Tongue (tissue), 2 donors: ENCODE results near the gene PNMA8A. TPM values are rescaled to one million over a fixed set of nuclear protein-coding genes. Genes with fewer than 3 reads are reported as not detected.
A peak's percentile ranks its signal among the peaks of the same experiment; 100 is the strongest.
"Not testable (repeated sequence)": the region's sequence is repeated elsewhere in the genome, so short reads cannot be mapped to it uniquely, and the experiment has no call there.

ENCODE experiments used
- DNase-seq: peaks from one replicate; pipeline ENCODE4 v3.0.0-alpha.2; 2015
- total RNA-seq: library from RNA; depleted of rRNA; stranded (reverse); fragments of >200 nt; gene quantifications from one replicate; pipeline ENCODE4 v1.2.3, GENCODE V29; 2014

Gene PNMA8A
- total RNA-seq, 1 donor from 2014 or later, result 47.1 TPM

GRCh38 chr19:46466536-46467196, 4.7 kb downstream of the PNMA8A start:
- peak; percentile 89 for DNase-seq

- no peak for DNase-seq
These were observed 7.8 kb downstream of the PNMA8A start for GRCh38 chr19:46463516-46463915.

- DNase-seq, result no peak
These were observed 9.8 kb downstream of the PNMA8A start for GRCh38 chr19:46461537-46461936.

- DNase-seq, result no peak
These were observed 10.4 kb downstream of the PNMA8A start for GRCh38 chr19:46460981-46461380.

- no peak for DNase-seq
These were observed 11.3 kb downstream of the PNMA8A start for GRCh38 chr19:46460055-46460454.

- DNase-seq, result no peak
These were observed 14.4 kb downstream of the PNMA8A start for GRCh38 chr19:46456930-46457329.

GRCh38 chr19:46454244-46454643, 17.1 kb downstream of the PNMA8A start:
- DNase-seq, result no peak

- DNase-seq, result peak; percentile 61
These were observed 17.7 kb downstream of the PNMA8A start for GRCh38 chr19:46453661-46454060.

DNA sequence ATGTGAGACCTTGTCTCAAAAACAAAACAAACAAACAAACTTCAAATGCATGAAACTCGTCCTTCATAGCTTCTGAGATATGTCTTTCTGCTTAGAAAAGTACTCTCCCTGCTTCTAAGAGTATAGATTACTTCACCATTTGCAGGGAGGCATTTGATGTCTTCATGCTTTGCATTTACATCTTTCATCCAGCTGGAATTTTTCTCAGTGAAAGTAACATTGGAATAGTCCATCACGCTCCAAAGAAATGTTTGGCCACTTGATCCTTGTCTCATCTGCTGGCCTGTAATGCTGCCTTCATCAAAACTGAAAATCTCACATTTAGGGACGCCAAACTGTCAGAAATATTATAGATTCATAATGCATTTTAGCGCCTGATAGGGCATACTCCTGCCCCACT, 19.2 kb downstream of the PNMA8A start:
- peak; percentile 63 for DNase-seq

DNA sequence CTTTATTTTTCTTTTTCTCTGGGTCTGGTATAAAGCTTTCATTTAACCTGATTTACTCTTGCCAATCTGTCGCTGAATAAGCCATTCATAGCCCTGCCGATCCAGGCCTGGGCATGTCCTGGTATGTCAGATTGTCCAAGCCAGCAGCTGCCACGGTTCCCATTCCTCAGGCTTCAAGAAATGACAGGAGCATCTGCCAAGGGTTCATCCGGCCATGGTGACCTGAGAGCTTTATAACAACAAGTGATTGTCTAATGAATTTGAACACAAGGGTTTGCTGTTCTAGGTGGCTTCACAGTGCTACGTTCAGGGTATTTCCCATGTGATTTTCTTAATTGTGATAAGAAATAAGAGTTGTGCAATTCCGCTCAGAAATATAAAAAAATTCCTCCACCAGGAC, 20.0 kb downstream of the PNMA8A start:
- DNase-seq, result peak; percentile 94

DNA sequence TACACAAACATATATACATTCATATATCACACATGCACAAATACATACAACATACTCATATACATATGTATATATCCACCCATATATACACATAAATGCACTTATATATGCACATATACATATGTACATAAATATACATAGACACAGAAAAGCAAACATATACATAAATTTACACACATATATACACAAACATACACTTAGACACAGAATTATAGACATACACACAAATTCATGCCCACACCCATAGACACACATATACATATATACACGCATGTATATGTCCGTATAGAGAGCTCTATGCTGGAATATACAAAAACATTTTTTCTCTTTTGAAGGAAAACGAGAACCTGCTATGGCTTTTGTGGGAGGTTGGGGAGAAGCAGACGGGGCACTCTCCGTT, 20.6 kb downstream of the PNMA8A start:
- DNase-seq, result no peak

DNA sequence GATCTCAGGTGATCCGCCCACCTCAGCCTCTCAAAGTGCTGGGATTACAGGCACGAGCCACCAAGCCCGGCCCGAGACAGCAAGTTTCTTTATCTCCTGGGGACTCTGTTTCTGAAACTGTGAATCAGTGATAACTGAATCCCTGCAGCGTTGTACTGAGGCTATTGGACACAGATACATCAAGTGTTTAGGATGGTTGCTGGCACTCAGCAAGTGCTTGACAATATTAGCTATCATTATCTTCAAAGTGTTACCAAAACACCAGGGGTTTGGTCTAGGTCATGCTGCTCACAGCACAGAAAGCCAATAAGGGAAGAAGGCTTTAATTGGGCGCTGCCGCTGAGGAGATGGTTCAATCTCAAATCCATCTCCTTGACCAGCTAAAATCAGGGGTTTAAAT, 22.1 kb downstream of the PNMA8A start:
- DNase-seq, result no peak

DNA sequence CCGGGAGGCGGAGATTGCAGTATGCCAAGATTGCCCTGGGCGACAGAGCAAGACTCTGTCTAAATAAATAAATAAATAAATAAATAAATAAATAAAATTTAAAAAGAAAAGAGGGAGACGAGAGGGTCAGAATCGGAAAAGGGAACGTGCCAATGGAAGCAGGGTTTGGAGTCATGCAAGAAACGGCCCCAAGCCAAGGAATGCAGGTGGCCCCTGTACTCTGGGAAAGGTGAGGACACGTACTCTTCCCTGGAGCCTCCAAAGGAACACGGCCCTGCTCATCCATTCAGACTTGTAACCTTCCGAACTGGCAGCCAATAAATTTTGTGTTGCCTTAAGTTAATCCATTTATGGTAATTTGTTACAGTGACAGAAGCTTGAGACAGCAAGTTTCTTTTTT, 22.8 kb downstream of the PNMA8A start:
- no peak for DNase-seq

DNA sequence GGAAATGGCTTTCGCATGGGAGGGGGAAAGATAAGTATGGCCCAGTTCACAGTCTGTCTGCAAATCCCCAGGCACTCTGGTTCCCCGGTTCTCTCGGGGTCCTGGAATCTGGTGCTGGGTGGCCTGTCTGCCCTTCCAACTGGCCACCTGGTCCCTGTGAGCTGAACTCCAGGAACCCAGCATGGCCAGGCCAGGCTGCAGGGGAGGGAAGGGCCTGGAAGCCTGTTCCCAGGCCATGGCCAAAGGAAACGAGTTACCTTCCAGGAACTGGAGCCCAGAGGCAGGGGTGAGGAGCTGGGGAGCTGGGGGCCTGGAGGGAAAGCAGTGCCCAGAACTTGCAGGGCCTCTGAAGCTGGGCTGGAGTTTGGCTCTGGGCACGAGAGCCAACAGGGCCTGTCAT, 23.5 kb downstream of the PNMA8A start:
- DNase-seq, result no peak

DNA sequence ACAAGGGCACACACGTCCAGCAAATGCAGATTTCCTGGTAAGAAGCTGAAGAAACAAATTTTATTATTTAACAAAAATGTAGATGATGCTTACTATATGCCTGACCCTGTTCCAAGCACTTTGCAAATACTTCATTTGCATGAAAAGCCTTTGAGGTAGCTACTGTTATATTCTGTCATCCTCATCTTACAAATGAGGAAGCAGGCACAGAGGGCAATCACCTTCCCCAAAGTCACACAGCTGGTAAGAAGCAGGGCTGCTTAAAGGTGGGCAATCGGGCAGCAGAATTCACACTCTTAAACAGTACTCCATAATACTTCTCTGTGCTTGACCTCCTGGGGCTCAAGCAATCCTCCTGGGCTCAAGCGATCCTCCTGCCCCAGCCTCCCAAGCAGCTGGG, 24.4 kb downstream of the PNMA8A start:
- DNase-seq, result no peak

GRCh38 chr19:46446021-46446420, 25.3 kb downstream of the PNMA8A start:
- no peak for DNase-seq

DNA sequence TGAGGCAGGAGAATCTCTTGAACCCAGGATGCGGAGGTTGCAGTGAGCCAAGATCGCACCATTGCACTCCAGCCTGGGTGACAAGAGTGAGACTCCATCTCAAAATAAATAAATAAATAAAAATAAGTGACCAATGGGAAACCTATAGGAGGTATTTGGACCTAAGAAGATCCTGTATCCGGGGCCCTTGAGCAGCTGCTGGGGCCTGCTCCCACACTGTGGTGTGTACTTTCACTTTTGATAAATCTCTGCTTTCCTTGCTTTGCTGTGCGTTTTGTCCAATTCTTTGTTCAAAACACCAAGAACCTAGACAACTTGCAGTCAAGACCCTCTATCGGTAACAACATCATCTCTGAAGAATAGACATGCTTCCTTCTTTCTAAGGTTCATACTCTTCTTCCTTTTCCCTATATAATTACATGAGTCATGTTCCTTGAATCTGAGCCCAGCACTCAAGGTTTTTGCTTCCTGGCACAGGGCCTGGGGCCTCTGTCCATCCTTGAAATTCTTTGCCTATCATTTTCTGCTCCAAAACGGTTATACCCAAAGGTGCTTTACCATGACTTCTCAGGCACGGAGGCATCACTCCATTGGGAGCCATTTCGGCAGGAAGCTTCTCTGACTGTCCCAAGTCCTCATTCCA, 28.4 kb downstream of the PNMA8A start:
- DNase-seq, result peak; percentile 73

DNA sequence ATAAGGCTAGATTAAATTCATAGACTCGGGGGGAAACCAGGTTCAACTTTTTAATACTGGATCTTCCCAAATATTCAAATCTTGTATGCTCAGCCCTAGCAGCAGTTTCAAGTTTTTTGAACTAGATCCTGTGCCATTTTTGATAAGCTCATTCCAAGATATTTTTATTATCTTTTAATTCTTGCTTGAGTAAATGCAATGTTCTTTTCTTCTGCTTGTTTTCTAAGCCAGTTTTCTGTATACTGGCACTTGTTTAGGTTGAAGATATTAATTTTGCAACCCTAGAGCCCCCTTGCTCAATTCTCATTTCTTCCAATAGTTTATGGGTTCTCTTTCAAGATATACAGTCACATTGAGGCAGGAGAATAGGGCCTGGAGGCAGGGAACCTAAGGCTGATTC, 29.5 kb downstream of the PNMA8A start:
- DNase-seq, result no peak

DNA sequence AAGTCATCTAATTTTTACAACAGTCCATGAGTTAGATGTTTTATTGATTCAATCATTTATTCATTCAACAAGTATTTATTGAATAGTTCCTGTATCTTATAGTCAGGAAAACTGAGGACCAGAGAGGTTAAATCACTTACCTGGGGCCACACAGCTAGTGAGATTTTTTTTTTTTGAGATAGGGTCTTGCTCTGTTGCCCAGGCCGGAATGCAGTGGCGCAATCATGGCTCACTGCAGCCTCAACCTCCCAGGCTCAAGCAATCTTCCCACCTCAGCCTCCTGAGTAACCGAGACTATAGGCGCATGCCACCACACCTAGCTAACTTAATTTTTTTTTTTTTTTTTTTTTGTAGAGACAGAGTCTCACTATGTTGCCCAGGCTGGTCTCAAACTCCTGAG, 35.7 kb downstream of the PNMA8A start:
- not testable (repeated sequence) for DNase-seq

- DNase-seq, result no peak
These were observed 36.4 kb downstream of the PNMA8A start for GRCh38 chr19:46435009-46435408.

DNA sequence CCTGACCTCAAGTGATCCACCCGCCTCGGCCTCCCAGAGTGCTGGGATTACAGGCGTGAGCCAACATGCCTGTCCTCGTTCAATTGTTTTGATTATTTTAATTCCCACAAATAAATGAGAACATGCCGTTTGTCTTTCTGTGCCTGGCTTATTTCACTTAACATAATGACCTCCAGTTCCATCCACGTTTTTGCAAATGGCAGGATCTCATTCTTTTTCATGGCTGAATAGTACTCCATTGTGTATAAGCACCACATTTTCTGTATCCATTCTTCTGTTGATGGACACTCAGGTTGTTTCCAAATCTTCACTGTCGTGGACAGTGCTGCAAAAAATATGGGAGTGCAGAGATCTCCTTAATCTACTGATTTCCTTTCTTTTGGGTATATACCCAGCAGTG, 37.9 kb downstream of the PNMA8A start:
- DNase-seq, result not testable (repeated sequence)

DNA sequence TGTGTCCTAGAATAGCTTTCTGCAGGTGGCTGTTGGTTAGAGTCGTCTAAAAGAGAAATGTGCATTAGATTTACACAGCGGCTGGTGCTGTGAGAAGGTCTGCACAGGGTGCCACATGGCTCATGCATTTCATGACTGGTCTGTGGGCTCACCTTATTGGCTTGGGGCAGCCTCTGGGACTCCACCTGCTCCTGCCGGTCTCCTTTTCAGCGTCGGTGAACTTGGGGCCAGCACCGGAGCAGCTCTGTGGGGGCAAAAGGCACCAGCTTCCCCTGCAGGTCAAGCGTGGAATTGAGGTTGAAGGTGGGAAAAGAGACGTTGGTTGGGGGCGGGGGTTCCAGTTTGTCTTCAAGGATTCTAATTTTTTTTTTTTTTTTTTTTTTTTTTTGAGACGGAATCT, 39.5 kb downstream of the PNMA8A start:
- no peak for DNase-seq

- DNase-seq, result no peak
These were observed 41.4 kb downstream of the PNMA8A start for GRCh38 chr19:46429999-46430398.
